ENCODE results near the gene DDX27. TPM values are rescaled to one million over a fixed set of nuclear protein-coding genes. Genes with fewer than 3 reads are reported as not detected.

Gene DDX27
- total and polyA plus RNA-seq, 4 donors = 8.8 to 16.0 (median 13.0) TPM

- H3K9me3 ChIP-seq (ENCODE audit: control insufficient read depth in 4 of 4, low read length in 3 of 4) = peaks cover 14 to 29% (median 19%) of the 10 kb centered on the region in 4 donors
- H3K27me3 ChIP-seq (ENCODE audit: control insufficient read depth in 4 of 4, insufficient read depth in 4 of 4, low read length in 3 of 4) = no peaks in the 10 kb centered on the region
- TF ChIP-seq ZBTB33 (IDR thresholded peaks at IDR 0.05) (no peak), TAF1 (conservative IDR thresholded peaks at IDR 0.05) (no peak), YY1 (IDR thresholded peaks at IDR 0.05) (no peak), JUND (IDR thresholded peaks at IDR 0.05) (no peak), FOXA2 (IDR thresholded peaks at IDR 0.05) (no peak), GABPA (IDR thresholded peaks at IDR 0.05 in 1 of 2, conservative IDR thresholded peaks at IDR 0.05 in 1 of 2) (no peak), REST (IDR thresholded peaks at IDR 0.05) (no peak), FOXA1 (IDR thresholded peaks at IDR 0.05) (no peak), HNF4G (IDR thresholded peaks at IDR 0.05) (no peak)
- peaks cover 0 to 16% (median 5%) of the 10 kb centered on the region in 4 donors for H3K4me1 ChIP-seq (ENCODE audit: control insufficient read depth in 4 of 4, insufficient read depth in 4 of 4, low read length in 3 of 4)
- no peak overlapping the region for H3K9ac ChIP-seq (ENCODE audit: low read depth in 1 of 2, low read length in 2 of 2)
- peaks cover 46 to 75% (median 73%) of the 10 kb centered on the region in 4 donors for H3K36me3 ChIP-seq (ENCODE audit: control insufficient read depth in 4 of 4, insufficient read depth in 3 of 4, low read depth in 1 of 4, low read length in 3 of 4)
- no peak overlapping the region for H3K27ac ChIP-seq (ENCODE audit: low read depth in 1 of 2, low read length in 2 of 2)
- WGBS = 81% methylated on average over 20 of the region's 20 CpGs
- no peak for DNase-seq (ENCODE audit: low spot score)
- no peak overlapping the region for H3K4me3 ChIP-seq (ENCODE audit: low read depth in 1 of 3, low read length in 3 of 3)
Observed at GRCh38 chr20:49282584-49283171, 63.5 kb downstream of the DDX27 start.

GRCh38 chr20:49283176-49283702 is 64.0 kb downstream of the DDX27 start:
- Histone ChIP-seq H3K27ac (ENCODE audit: low read depth in 1 of 2, low read length in 2 of 2) (no peak overlapping the region), H3K9ac (ENCODE audit: low read depth in 1 of 2, low read length in 2 of 2) (no peak overlapping the region), H3K9me3 (ENCODE audit: control insufficient read depth in 4 of 4, low read length in 3 of 4) (peaks cover 14 to 29% (median 19%) of the 10 kb centered on the region in 4 donors), H3K27me3 (ENCODE audit: control insufficient read depth in 4 of 4, insufficient read depth in 4 of 4, low read length in 3 of 4) (no peaks in the 10 kb centered on the region), H3K4me3 (ENCODE audit: low read depth in 1 of 3, low read length in 3 of 3) (no peak overlapping the region), H3K36me3 (ENCODE audit: control insufficient read depth in 4 of 4, insufficient read depth in 3 of 4, low read depth in 1 of 4, low read length in 3 of 4) (peaks cover 46 to 81% (median 79%) of the 10 kb centered on the region in 4 donors), H3K4me1 (ENCODE audit: control insufficient read depth in 4 of 4, insufficient read depth in 4 of 4, low read length in 3 of 4) (peaks cover 0 to 16% (median 5%) of the 10 kb centered on the region in 4 donors)
- DNase-seq (ENCODE audit: low spot score) = no peak
- 93% methylated on average over 9 of the region's 9 CpGs for WGBS
- TF ChIP-seq FOXA1 (IDR thresholded peaks at IDR 0.05) = no peak
- no peak for TF ChIP-seq EGR1 (IDR thresholded peaks at IDR 0.05; ENCODE audit: low read depth in 2 of 2)
- no peak for TF ChIP-seq TAF1 (conservative IDR thresholded peaks at IDR 0.05)
- no peak for TF ChIP-seq JUND (IDR thresholded peaks at IDR 0.05)
- TF ChIP-seq FOXA2 (IDR thresholded peaks at IDR 0.05) = no peak
- no peak for TF ChIP-seq HNF4G (IDR thresholded peaks at IDR 0.05)
- no peak for TF ChIP-seq SP1 (IDR thresholded peaks at IDR 0.05)
- TF ChIP-seq NR2F2 (IDR thresholded peaks at IDR 0.05) = no peak
- TF ChIP-seq REST (IDR thresholded peaks at IDR 0.05) = no peak
- no peak for TF ChIP-seq HNF4A (conservative IDR thresholded peaks at IDR 0.05)
- no peak for TF ChIP-seq YY1 (IDR thresholded peaks at IDR 0.05)
- no peak for TF ChIP-seq RAD21 (IDR thresholded peaks at IDR 0.05)
- TF ChIP-seq CTCF (IDR thresholded peaks at IDR 0.05; ENCODE audit: low read depth, low read length, missing input control) = no peak
- TF ChIP-seq GABPA (IDR thresholded peaks at IDR 0.05 in 1 of 2, conservative IDR thresholded peaks at IDR 0.05 in 1 of 2) = no peak
